ENCODE results near the gene LRP11. TPM values are rescaled to one million over a fixed set of nuclear protein-coding genes. Genes with fewer than 3 reads are reported as not detected.
"Not testable (repeated sequence)": the region's sequence is repeated elsewhere in the genome, so short reads cannot be mapped to it uniquely, and the experiment has no call there.

LRP11 gene
- 1.7 TPM for polyA plus RNA-seq

- H3K4me3 Mint-ChIP-seq: peak within 1 kb of the TSS; percentile 74 to 93 (median 86)
- H3K9me3 Mint-ChIP-seq: no peaks in the 10 kb centered on the region
- H3K4me1 Mint-ChIP-seq: peaks cover 3 to 10% (median 5%) of the 10 kb centered on the region in 3 donors
- peaks cover 7% of the 10 kb centered on the region for H3K27me3 Mint-ChIP-seq
- H3K36me3 Mint-ChIP-seq: peaks cover 1% of the 10 kb centered on the region
- H3K27ac Mint-ChIP-seq: peak within 1 kb of the TSS; percentile 60 to 74 (median 67)
Measured at GRCh38 chr6:149863698-149864577, at the start of gene LRP11. Gene LRP11, minus strand, starts transcription at chr6:149864359. Its CDS starts 339 bp downstream, at chr6:149864020.

GRCh38 chr6:149913540-149914240 lies 49.5 kb upstream of the LRP11 start:
- H3K27ac Mint-ChIP-seq: no peak overlapping the region
- H3K4me3 Mint-ChIP-seq: no peak overlapping the region

GRCh38 chr6:149913085-149913484 lies 48.9 kb upstream of the LRP11 start:
- peaks cover 2 to 4% (median 3%) of the 10 kb centered on the region in 3 donors for H3K9me3 Mint-ChIP-seq
- no peak overlapping the region for H3K27ac Mint-ChIP-seq
- H3K36me3 Mint-ChIP-seq: peaks cover 3% of the 10 kb centered on the region
- H3K27me3 Mint-ChIP-seq: peaks cover 8% of the 10 kb centered on the region
- no peaks in the 10 kb centered on the region for H3K4me1 Mint-ChIP-seq
- no peak overlapping the region for H3K4me3 Mint-ChIP-seq

More at GRCh38 chr6:149913540-149914240, 49.5 kb upstream of the LRP11 start:
- Mint-ChIP-seq H3K27me3 (peaks cover 8% of the 10 kb centered on the region), H3K36me3 (no peaks in the 10 kb centered on the region), H3K9me3 (peaks cover 0 to 4% (median 0%) of the 10 kb centered on the region in 3 donors), H3K4me1 (no peaks in the 10 kb centered on the region)

GRCh38 chr6:149912680-149913079 lies 48.5 kb upstream of the LRP11 start:
- H3K9me3 Mint-ChIP-seq, H3K27ac Mint-ChIP-seq, H3K27me3 Mint-ChIP-seq, H3K4me1 Mint-ChIP-seq, H3K4me3 Mint-ChIP-seq, H3K36me3 Mint-ChIP-seq: not testable (repeated sequence)

GRCh38 chr6:149910721-149911151 lies 46.6 kb upstream of the LRP11 start:
- peaks cover 3% of the 10 kb centered on the region for H3K36me3 Mint-ChIP-seq
- H3K27ac Mint-ChIP-seq: peak overlapping the region in 1 of 3 donors; percentile 47
- H3K4me3 Mint-ChIP-seq: no peak overlapping the region

GRCh38 chr6:149909701-149910470 lies 45.7 kb upstream of the LRP11 start:
- Mint-ChIP-seq H3K27me3 (peaks cover 15% of the 10 kb centered on the region), H3K4me3 (no peak overlapping the region), H3K9me3 (peaks cover 4 to 8% (median 6%) of the 10 kb centered on the region in 3 donors), H3K4me1 (no peaks in the 10 kb centered on the region), H3K36me3 (peaks cover 3% of the 10 kb centered on the region), H3K27ac (no peak overlapping the region)

More at GRCh38 chr6:149910721-149911151, 46.6 kb upstream of the LRP11 start:
- Mint-ChIP-seq H3K27me3 (peaks cover 15% of the 10 kb centered on the region), H3K4me1 (no peaks in the 10 kb centered on the region), H3K9me3 (peaks cover 4 to 8% (median 6%) of the 10 kb centered on the region in 3 donors)

- H3K4me1 Mint-ChIP-seq, H3K4me3 Mint-ChIP-seq: not testable (repeated sequence)
- peak overlapping the region in 1 of 3 donors; percentile 71 for H3K27ac Mint-ChIP-seq
Measured at GRCh38 chr6:149908480-149908879, 44.3 kb upstream of the LRP11 start.

GRCh38 chr6:149907317-149907716 lies 43.2 kb upstream of the LRP11 start:
- Mint-ChIP-seq H3K4me3 (no peak overlapping the region), H3K27ac (no peak overlapping the region)

More at GRCh38 chr6:149908480-149908879, 44.3 kb upstream of the LRP11 start:
- not testable (repeated sequence) for H3K9me3 Mint-ChIP-seq, H3K36me3 Mint-ChIP-seq
- H3K27me3 Mint-ChIP-seq: peaks cover 14% of the 10 kb centered on the region

GRCh38 chr6:149906405-149906804 lies 42.2 kb upstream of the LRP11 start:
- Mint-ChIP-seq H3K4me3 (no peak overlapping the region), H3K36me3 (peaks cover 3% of the 10 kb centered on the region), H3K9me3 (peaks cover 4 to 8% (median 6%) of the 10 kb centered on the region in 3 donors), H3K4me1 (no peaks in the 10 kb centered on the region), H3K27me3 (peaks cover 13% of the 10 kb centered on the region), H3K27ac (no peak overlapping the region)

More at GRCh38 chr6:149907317-149907716, 43.2 kb upstream of the LRP11 start:
- peaks cover 12% of the 10 kb centered on the region for H3K27me3 Mint-ChIP-seq
- H3K36me3 Mint-ChIP-seq: peaks cover 3% of the 10 kb centered on the region
- H3K9me3 Mint-ChIP-seq: peaks cover 4 to 8% (median 6%) of the 10 kb centered on the region in 3 donors
- H3K4me1 Mint-ChIP-seq: no peaks in the 10 kb centered on the region

GRCh38 chr6:149905911-149906371 lies 41.8 kb upstream of the LRP11 start:
- H3K27me3 Mint-ChIP-seq: peaks cover 13% of the 10 kb centered on the region
- peaks cover 3% of the 10 kb centered on the region for H3K36me3 Mint-ChIP-seq
- no peak overlapping the region for H3K27ac Mint-ChIP-seq
- H3K9me3 Mint-ChIP-seq: peaks cover 4 to 8% (median 6%) of the 10 kb centered on the region in 3 donors
- H3K4me3 Mint-ChIP-seq: no peak overlapping the region
- no peaks in the 10 kb centered on the region for H3K4me1 Mint-ChIP-seq

- Mint-ChIP-seq H3K4me3 (no peak overlapping the region), H3K27me3 (peaks cover 10% of the 10 kb centered on the region), H3K36me3 (peaks cover 3% of the 10 kb centered on the region), H3K27ac (no peak overlapping the region), H3K9me3 (peaks cover 4 to 8% (median 6%) of the 10 kb centered on the region in 3 donors), H3K4me1 (no peaks in the 10 kb centered on the region)
Measured at GRCh38 chr6:149905371-149905910, 41.3 kb upstream of the LRP11 start.

GRCh38 chr6:149904661-149905370 lies 40.7 kb upstream of the LRP11 start:
- H3K36me3 Mint-ChIP-seq: peaks cover 3% of the 10 kb centered on the region
- peaks cover 10% of the 10 kb centered on the region for H3K27me3 Mint-ChIP-seq
- H3K4me1 Mint-ChIP-seq: no peaks in the 10 kb centered on the region
- H3K4me3 Mint-ChIP-seq: peak overlapping the region in 1 of 4 donors; percentile 71
- H3K27ac Mint-ChIP-seq: no peak overlapping the region
- H3K9me3 Mint-ChIP-seq: peaks cover 4 to 8% (median 6%) of the 10 kb centered on the region in 3 donors

GRCh38 chr6:149903938-149904611 lies 39.9 kb upstream of the LRP11 start:
- Mint-ChIP-seq H3K36me3 (peaks cover 3% of the 10 kb centered on the region), H3K27me3 (peaks cover 10% of the 10 kb centered on the region), H3K4me1 (no peaks in the 10 kb centered on the region), H3K27ac (no peak overlapping the region), H3K4me3 (no peak overlapping the region), H3K9me3 (peaks cover 2 to 8% (median 6%) of the 10 kb centered on the region in 3 donors)
